OCI-LY1 (cell line): ENCODE measurements around the gene SYT9.

ENCODE experiments used
- H2AFZ ChIP-seq: fragments of 200-600 bp; sonication (generic), shearing (Covaris generic); 2 replicates; pipeline ENCODE4 v1.6.0; 2014; ENCODE audit warnings: antibody characterized with exemption, mild to moderate bottlenecking, low read length
- H3F3A ChIP-seq: fragments of 200-600 bp; sonication (generic), shearing (Covaris generic); 2 replicates; pipeline ENCODE4 v1.6.0; 2014; ENCODE audit warnings: mild to moderate bottlenecking, antibody characterized with exemption, low read length, moderate library complexity; ENCODE audit not compliant: insufficient read depth
- H3K27ac ChIP-seq: fragments of 200-600 bp; sonication (generic); 2 replicates; pipeline ENCODE4 v1.5.1; 2014; ENCODE audit warnings: low read length, mixed run types, mild to moderate bottlenecking, low read depth; ENCODE audit not compliant: poor library complexity, severe bottlenecking
- H3K27me3 ChIP-seq: fragments of 200-600 bp; sonication (generic); 2 replicates; pipeline ENCODE4 v1.6.0; 2014; ENCODE audit warnings: antibody characterized with exemption, mild to moderate bottlenecking, low read length, moderate library complexity; ENCODE audit not compliant: insufficient read depth
- H3K36me3 ChIP-seq: fragments of 200-600 bp; sonication (generic); 2 replicates; pipeline ENCODE4 v1.6.1; 2014; ENCODE audit warnings: mild to moderate bottlenecking, antibody characterized with exemption, low read length, moderate library complexity, mixed read lengths; ENCODE audit not compliant: insufficient read depth
- H3K4me1 ChIP-seq: fragments of 200-600 bp; sonication (generic); 2 replicates; pipeline ENCODE4 v1.5.1; 2014; ENCODE audit warnings: mild to moderate bottlenecking, low read length, moderate library complexity; ENCODE audit not compliant: insufficient read depth, severe bottlenecking
- H3K4me2 ChIP-seq: fragments of 200-600 bp; sonication (generic), shearing (Covaris generic); 2 replicates; pipeline ENCODE4 v1.6.1; 2014; ENCODE audit warnings: low read length
- H3K4me3 ChIP-seq: fragments of 200-600 bp; sonication (generic); 2 replicates; pipeline ENCODE4 v1.5.1; 2014; ENCODE audit warnings: low read length, low read depth, mild to moderate bottlenecking, mixed read lengths; ENCODE audit not compliant: poor library complexity, severe bottlenecking
- H3K79me2 ChIP-seq: fragments of 200-600 bp; shearing (Covaris generic); 2 replicates; pipeline ENCODE4 v1.6.1; 2016; ENCODE audit warnings: mixed run types, low read length, mixed read lengths; ENCODE audit not compliant: insufficient read depth
- H3K9ac ChIP-seq: fragments of 200-600 bp; sonication (generic), shearing (Covaris generic); 2 replicates; pipeline ENCODE4 v1.6.1; 2014; ENCODE audit warnings: mild to moderate bottlenecking, low read length, mixed read lengths
- H3K9me2 ChIP-seq: fragments of 200-600 bp; sonication (generic), shearing (Covaris generic); 2 replicates; pipeline ENCODE4 v1.6.1; 2014; ENCODE audit warnings: low read depth, mild to moderate bottlenecking, low read length, mixed read lengths
- H3K9me3 ChIP-seq: fragments of 200-600 bp; shearing (Covaris generic); 2 replicates; pipeline ENCODE4 v1.6.1; 2014; ENCODE audit warnings: low read length, mixed read lengths
- H4K20me1 ChIP-seq: fragments of 200-600 bp; sonication (generic), shearing (Covaris generic); 2 replicates; pipeline ENCODE4 v1.6.0; 2016; ENCODE audit warnings: mild to moderate bottlenecking, low read length; ENCODE audit not compliant: insufficient read depth
- CTCF ChIP-seq: fragments of 200-600 bp; sonication (generic), shearing (Covaris generic); IDR thresholded peaks from 2 replicates; pipeline ENCODE4 v1.5.1; 2017; ENCODE audit warnings: mild to moderate bottlenecking, antibody characterized with exemption, low read length, moderate library complexity, mixed read lengths
- EZH2 ChIP-seq: fragments of 200-600 bp; sonication (generic), shearing (Covaris generic); IDR thresholded peaks from 2 replicates; pipeline ENCODE4 v1.8.0; 2017; ENCODE audit warnings: borderline replicate concordance, mixed run types, mild to moderate bottlenecking, antibody characterized with exemption, low read length, moderate library complexity, mixed read lengths

The SYT9 gene

GRCh38 chr11:7257724-7258123, 6.0 kb downstream of the SYT9 start:
- Histone ChIP-seq H3K9me3 (no peaks in the 10 kb centered on the region), H3K9me2 (no peaks in the 10 kb centered on the region), H3K4me1 (no peaks in the 10 kb centered on the region), H3K27me3 (no peaks in the 10 kb centered on the region), H4K20me1 (no peaks in the 10 kb centered on the region), H2AFZ (no peak overlapping the region), H3K4me2 (no peak overlapping the region), H3K36me3 (no peaks in the 10 kb centered on the region), H3F3A (no peaks in the 10 kb centered on the region), H3K27ac (no peak overlapping the region), H3K9ac (no peak overlapping the region), H3K4me3 (no peak overlapping the region), H3K79me2 (no peaks in the 10 kb centered on the region)
- no peak for TF ChIP-seq EZH2
- no peak for TF ChIP-seq CTCF

DNA sequence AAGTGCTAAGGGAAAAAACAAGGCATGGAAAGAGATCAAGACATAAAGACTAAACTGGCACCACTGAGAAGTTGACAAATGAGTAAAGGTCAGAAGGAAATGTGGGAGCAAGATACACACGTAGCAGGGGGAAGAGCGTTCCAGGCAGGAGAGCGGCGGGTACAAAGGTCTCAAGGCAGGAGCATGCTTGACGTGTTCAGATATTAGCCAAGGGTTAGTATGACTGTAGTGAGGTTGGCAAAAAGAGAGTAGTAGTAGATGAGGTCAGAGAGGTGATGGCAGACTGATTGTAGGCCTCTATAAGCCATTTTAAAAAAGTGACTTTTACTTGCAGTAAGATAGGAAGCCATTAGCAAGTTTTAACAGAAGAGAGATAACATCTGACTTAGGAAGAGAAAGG, 9.9 kb downstream of the SYT9 start:
- H2AFZ ChIP-seq = no peak overlapping the region
- TF ChIP-seq CTCF (no peak), EZH2 (no peak)
- no peak overlapping the region for H3K27ac ChIP-seq
- H3K27me3 ChIP-seq = no peaks in the 10 kb centered on the region
- no peak overlapping the region for H3K4me2 ChIP-seq
- no peaks in the 10 kb centered on the region for H3F3A ChIP-seq
- H4K20me1 ChIP-seq = no peaks in the 10 kb centered on the region
- no peaks in the 10 kb centered on the region for H3K4me1 ChIP-seq
- no peaks in the 10 kb centered on the region for H3K36me3 ChIP-seq
- H3K9me3 ChIP-seq = no peaks in the 10 kb centered on the region
- no peak overlapping the region for H3K9ac ChIP-seq
- H3K79me2 ChIP-seq = no peaks in the 10 kb centered on the region
- H3K9me2 ChIP-seq = no peaks in the 10 kb centered on the region
- H3K4me3 ChIP-seq = no peak overlapping the region

GRCh38 chr11:7262672-7263071, 11.0 kb downstream of the SYT9 start:
- no peak for TF ChIP-seq CTCF
- TF ChIP-seq EZH2 = no peak
- no peaks in the 10 kb centered on the region for H3K4me1 ChIP-seq
- H3K9ac ChIP-seq = no peak overlapping the region
- H4K20me1 ChIP-seq = no peaks in the 10 kb centered on the region
- no peaks in the 10 kb centered on the region for H3K79me2 ChIP-seq
- H3K9me3 ChIP-seq = no peaks in the 10 kb centered on the region
- H3K9me2 ChIP-seq = no peaks in the 10 kb centered on the region
- H3K4me2 ChIP-seq = no peak overlapping the region
- H3K27ac ChIP-seq = no peak overlapping the region
- H3F3A ChIP-seq = no peaks in the 10 kb centered on the region
- no peaks in the 10 kb centered on the region for H3K36me3 ChIP-seq
- H3K27me3 ChIP-seq = no peaks in the 10 kb centered on the region
- no peak overlapping the region for H2AFZ ChIP-seq
- no peak overlapping the region for H3K4me3 ChIP-seq
